Right lobe of liver (tissue), 6 donors: ENCODE data around the gene CPSF3. TPM values are rescaled to one million over a fixed set of nuclear protein-coding genes. Genes with fewer than 3 reads are reported as not detected.

ENCODE experiments used
- ATAC-seq, 4 donors: fragments of 200-7000 bp; cut with Tn5 transposase; one replicate each; pipeline ENCODE4 v1.9.1; 2020; ENCODE audit warnings: mild to moderate bottlenecking in 4 of 4, moderate library complexity in 4 of 4
- DNase-seq, 3 donors: peaks; one replicate each; pipeline ENCODE4 v3.0.0-alpha.2; 2020
- H3K27ac ChIP-seq, 3 donors: fragments of 200-600 bp; one replicate each; pipeline ENCODE4 v1.8.0; 2022
- H3K27me3 ChIP-seq, 2 donors: fragments of 200-600 bp; one replicate each; pipeline ENCODE4 v1.8.0; 2022
- H3K36me3 ChIP-seq, 4 donors: fragments of 200-600 bp; sonication (generic) in 1 of 4; one replicate each; pipeline versions ENCODE4 v1.5.1 to v1.8.0; 2017 to 2022; ENCODE audit warnings: control low read depth in 1 of 4
- H3K4me1 ChIP-seq, 4 donors: fragments of 200-600 bp; sonication (generic) in 1 of 4; one replicate each; pipeline versions ENCODE4 v1.5.1 to v1.8.0; 2017 to 2022; ENCODE audit warnings: control low read depth in 1 of 4
- H3K4me3 ChIP-seq, 3 donors: fragments of 200-600 bp; one replicate each; pipeline ENCODE4 v1.8.0; 2022
- H3K9me3 ChIP-seq, 4 donors: fragments of 200-600 bp; sonication (generic) in 1 of 4; one replicate each; pipeline versions ENCODE4 v1.5.1 to v1.8.0; 2017 to 2022; ENCODE audit warnings: control low read depth in 1 of 4
- CTCF ChIP-seq, 4 donors: fragments of 200-600 bp in 3 of 4; fragments of 450-650 bp in 1 of 4; IDR thresholded peaks; one replicate each; pipeline versions ENCODE4 v1.5.1 to v1.8.0; 2016 to 2022; ENCODE audit warnings: antibody characterized with exemption in 4 of 4, mild to moderate bottlenecking in 2 of 4
- POLR2A ChIP-seq: fragments of 450-650 bp; IDR thresholded peaks from one replicate; pipeline ENCODE4 v1.6.1; 2017; ENCODE audit warnings: antibody characterized with exemption, mild to moderate bottlenecking
- WGBS: methylation state at CpG from one replicate; pipeline ENCODE4 v1.1.6; 2018; ENCODE audit warnings: low coverage, low lambda C conversion rate; ENCODE audit not compliant: insufficient coverage; ENCODE audit errors: missing lambda C conversion rate; 5-methylcytosine and 5-hydroxymethylcytosine counted together
- intact Hi-C, 2 donors: fragments of 100-400 bp; cut with DNase I; formaldehyde crosslinking; loops; one replicate each; pipeline versions ENCODE4 v1.11.2 to v1.14.1; 2022
- total RNA-seq, 6 experiments: library from RNA; depleted of rRNA in 2 of 6; stranded (reverse); fragments of >200 nt in 2 of 6; fragmentation: NEBNext Ultra II Directional in 3 of 6; extraction: Animal tissue kit (Norgen Biotek cat#: 25700) in 3 of 6; gene quantifications; one replicate each; pipeline versions ENCODE4 v1.1.0 to v1.2.4, GENCODE V29; 2016 to 2023
- donor health status: DM: no; HTN: yes; CAD: no.
- donor health status: DM: no; HTN: no; CAD: no.
- donor health status: DM: no; HTN: no; CAD: no.
- donor health status: DM: no; HTN: yes; CAD: no.
- donor health status: DM: no; HTN: yes; CAD: no.

The CPSF3 gene
- total RNA-seq, 6 experiments from 2014 or later, result 10.6 to 21.2 (median 11.7) TPM

- DNase-seq (no peak), ATAC-seq (no peak)
- H3K27ac ChIP-seq, result no peak overlapping the region
- intact Hi-C loops, result no loop called here
- WGBS, result 80% methylated on average over 5 of the region's 7 CpGs
- H3K4me3 ChIP-seq, result no peak overlapping the region
- H3K36me3 ChIP-seq, result no peaks in the 10 kb centered on the region
- no peak for TF ChIP-seq POLR2A
- TF ChIP-seq CTCF (IDR thresholded peaks at IDR 0.05), result no peak
- H3K27me3 ChIP-seq, result no peaks in the 10 kb centered on the region
- H3K4me1 ChIP-seq, result no peaks in the 10 kb centered on the region
- H3K9me3 ChIP-seq, result no peaks in the 10 kb centered on the region
Observed at GRCh38 chr2:9390151-9390850, 33.2 kb upstream of the CPSF3 start.

GRCh38 chr2:9390991-9391390, 32.5 kb upstream of the CPSF3 start:
- H3K36me3 ChIP-seq, result no peaks in the 10 kb centered on the region
- no peak for TF ChIP-seq POLR2A
- TF ChIP-seq CTCF (IDR thresholded peaks at IDR 0.05), result no peak

GRCh38 chr2:9391961-9392720, 31.3 kb upstream of the CPSF3 start:
- Histone ChIP-seq H3K4me1 (no peaks in the 10 kb centered on the region), H3K27me3 (no peaks in the 10 kb centered on the region), H3K9me3 (no peaks in the 10 kb centered on the region), H3K4me3 (no peak overlapping the region), H3K27ac (no peak overlapping the region), H3K36me3 (no peaks in the 10 kb centered on the region)
- intact Hi-C loops, result no loop called here
- DNase-seq (no peak), ATAC-seq (no peak)
- WGBS, result 94% methylated on average over 8 of the region's 13 CpGs
- TF ChIP-seq CTCF (IDR thresholded peaks at IDR 0.05) (no peak), POLR2A (no peak)

More at GRCh38 chr2:9390991-9391390, 32.5 kb upstream of the CPSF3 start:
- ATAC-seq (no peak), DNase-seq (no peak)
- intact Hi-C loops, result no loop called here
- no peaks in the 10 kb centered on the region for H3K27me3 ChIP-seq
- H3K27ac ChIP-seq, result no peak overlapping the region
- no peaks in the 10 kb centered on the region for H3K4me1 ChIP-seq
- H3K4me3 ChIP-seq, result no peak overlapping the region
- 94% methylated on average over 14 of the region's 19 CpGs for WGBS
- H3K9me3 ChIP-seq, result no peaks in the 10 kb centered on the region

GRCh38 chr2:9392898-9393765, 30.3 kb upstream of the CPSF3 start:
- ATAC-seq (peak in 1 of 4 donors; percentile 22), DNase-seq (no peak)
- 80% methylated on average over 9 of the region's 28 CpGs for WGBS

More at GRCh38 chr2:9392898-9393765, 30.3 kb upstream of the CPSF3 start:
- TF ChIP-seq CTCF (IDR thresholded peaks at IDR 0.05), result no peak
- Histone ChIP-seq H3K27me3 (no peaks in the 10 kb centered on the region), H3K36me3 (no peaks in the 10 kb centered on the region), H3K4me1 (no peaks in the 10 kb centered on the region), H3K27ac (no peak overlapping the region), H3K9me3 (no peaks in the 10 kb centered on the region), H3K4me3 (no peak overlapping the region)
- intact Hi-C loops, result no loop called here
